CD14-positive monocyte (primary cell): ENCODE results near the gene ADAMTS8. TPM values are rescaled to one million over a fixed set of nuclear protein-coding genes. Genes with fewer than 3 reads are reported as not detected.

ENCODE experiments used
- DNase-seq, 3 donors: peaks; one replicate each; pipeline ENCODE4 v3.0.0-alpha.2; 2011 to 2022
- H2AFZ ChIP-seq: 2 replicates; pipeline ENCODE4 v1.6.0; 2012; ENCODE audit warnings: mild to moderate bottlenecking, low read depth, low read length, inconsistent platforms; ENCODE audit not compliant: insufficient read depth, poor library complexity, severe bottlenecking
- H3K27ac ChIP-seq, 2 donors: 1 replicate in 1 of 2; 2 replicates in 1 of 2; pipeline ENCODE4 v1.5.1; 2012 to 2013; ENCODE audit warnings: low read length in 2 of 2, control low read depth in 1 of 2, inconsistent platforms in 1 of 2, low read depth in 1 of 2, mild to moderate bottlenecking in 1 of 2
- H3K27me3 ChIP-seq, 2 donors: one replicate each; pipeline versions ENCODE4 v1.6.0 to v1.6.1; 2011 to 2013; ENCODE audit warnings: low read length in 2 of 2; ENCODE audit not compliant: control insufficient read depth in 2 of 2, insufficient read depth in 2 of 2
- H3K36me3 ChIP-seq, 2 donors: replicated peaks in 1 of 2; 1 replicate in 1 of 2; 2 replicates in 1 of 2; pipeline versions ENCODE4 v1.5.1 to v1.6.1; 2012 to 2013; ENCODE audit warnings: low read length in 2 of 2, control low read depth in 1 of 2, inconsistent platforms in 1 of 2, mild to moderate bottlenecking in 1 of 2; ENCODE audit not compliant: insufficient read depth in 2 of 2, control insufficient read depth in 1 of 2
- H3K4me1 ChIP-seq, 2 donors: 1 replicate in 1 of 2; 2 replicates in 1 of 2; pipeline versions ENCODE4 v1.5.1 to v1.6.1; 2012 to 2013; ENCODE audit warnings: low read length in 2 of 2, control low read depth in 1 of 2, inconsistent platforms in 1 of 2, mild to moderate bottlenecking in 1 of 2, moderate library complexity in 1 of 2; ENCODE audit not compliant: insufficient read depth in 2 of 2, control insufficient read depth in 1 of 2
- H3K4me2 ChIP-seq: replicated peaks from 2 replicates; pipeline ENCODE3; 2012; ENCODE audit warnings: low read length, moderate library complexity, mild to moderate bottlenecking; ENCODE audit not compliant: poor library complexity, severe bottlenecking; ENCODE audit errors: extremely low read depth
- H3K4me3 ChIP-seq, 3 experiments: fragments of 200-600 bp in 1 of 3; sonication (generic) in 1 of 3; replicated peaks in 1 of 3; 1 replicate in 2 of 3; 2 replicates in 1 of 3; pipeline ENCODE4 v1.5.1; 2011 to 2013; ENCODE audit warnings: low read length in 3 of 3, mild to moderate bottlenecking in 3 of 3, control low read depth in 2 of 3, low read depth in 2 of 3, inconsistent platforms in 1 of 3, moderate library complexity in 1 of 3
- H3K79me2 ChIP-seq: 2 replicates; pipeline ENCODE4 v1.6.0; 2012; ENCODE audit warnings: mild to moderate bottlenecking, control low read depth, inconsistent platforms, low read length, moderate library complexity; ENCODE audit not compliant: insufficient read depth
- H3K9ac ChIP-seq: 2 replicates; pipeline ENCODE4 v1.6.0; 2017; ENCODE audit warnings: low read length, mild to moderate bottlenecking; ENCODE audit not compliant: insufficient read depth, poor library complexity, severe bottlenecking
- H3K9me3 ChIP-seq, 2 donors: replicated peaks in 1 of 2; 1 replicate in 1 of 2; 2 replicates in 1 of 2; pipeline versions ENCODE4 v1.5.1 to v1.6.1; 2012 to 2013; ENCODE audit warnings: low read length in 2 of 2, control low read depth in 1 of 2; ENCODE audit not compliant: control insufficient read depth in 1 of 2, insufficient read depth in 1 of 2
- H4K20me1 ChIP-seq: 2 replicates; pipeline ENCODE4 v1.6.0; 2012; ENCODE audit warnings: mild to moderate bottlenecking, low read length, control low read depth, moderate library complexity; ENCODE audit not compliant: insufficient read depth
- H3K27ac Mint-ChIP-seq, 7 donors: one replicate each; pipeline ENCODE4 v1.8.0; 2020; ENCODE audit warnings: mild to moderate bottlenecking in 7 of 7, mixed read lengths in 7 of 7, moderate library complexity in 6 of 7, inconsistent platforms in 2 of 7
- H3K27me3 Mint-ChIP-seq, 3 donors: one replicate each; pipeline ENCODE4 v1.8.0; 2021 to 2022; ENCODE audit warnings: low read depth in 3 of 3, mild to moderate bottlenecking in 3 of 3, mixed read lengths in 3 of 3, moderate library complexity in 3 of 3, inconsistent platforms in 1 of 3
- H3K36me3 Mint-ChIP-seq, 2 donors: one replicate each; pipeline ENCODE4 v1.8.0; 2020; ENCODE audit warnings: mixed read lengths in 2 of 2, inconsistent platforms in 1 of 2, mild to moderate bottlenecking in 1 of 2
- H3K4me1 Mint-ChIP-seq: one replicate; pipeline ENCODE4 v1.8.0; 2020; ENCODE audit warnings: mild to moderate bottlenecking, mixed read lengths
- H3K4me3 Mint-ChIP-seq, 2 donors: one replicate each; pipeline ENCODE4 v1.8.0; 2020; ENCODE audit warnings: mild to moderate bottlenecking in 2 of 2, mixed read lengths in 2 of 2, moderate library complexity in 1 of 2
- H3K9me3 Mint-ChIP-seq, 7 donors: one replicate each; pipeline ENCODE4 v1.8.0; 2020 to 2022; ENCODE audit warnings: mixed read lengths in 7 of 7, mild to moderate bottlenecking in 6 of 7, moderate library complexity in 6 of 7, inconsistent platforms in 2 of 7
- WGBS: methylation state at CpG from one replicate; pipeline ENCODE4 v1.1.5; 2013; ENCODE audit warnings: missing lambda C conversion rate; ENCODE audit not compliant: insufficient coverage; 5-methylcytosine and 5-hydroxymethylcytosine counted together
- intact Hi-C, 2 donors: fragments of 100-400 bp; cut with micrococcal nuclease; formaldehyde crosslinking; loops; one replicate each; pipeline versions ENCODE4 v1.15.0 to v1.15.1; 2023
- polyA plus RNA-seq, 3 donors: library from polyadenylated mRNA; depleted of rRNA in 1 of 3; unstranded in 2 of 3; stranded (reverse) in 1 of 3; fragments of 300-500 nt in 2 of 3; fragments of >200 nt in 1 of 3; fragmentation: Illumina TruSeq in 2 of 3; gene quantifications; 1 replicate in 2 of 3; 2 replicates in 1 of 3; pipeline ENCODE4 v1.2.3, GENCODE V29; 2012 to 2021
- TF ChIP-seq, protein P1 (sequence below): fragments of 200-600 bp; IDR thresholded peaks from one replicate; pipeline ENCODE4 v1.8.0; 2022; ENCODE audit warnings: antibody characterized with exemption, mild to moderate bottlenecking

The ADAMTS8 gene
- polyA plus RNA-seq, 3 donors, result not detected

- intact Hi-C loops, result no loop called here
- Histone ChIP-seq H3K27me3 (no peaks in the 10 kb centered on the region), H3K9me3 (no peaks in the 10 kb centered on the region), H3K9ac (no peak overlapping the region), H3K4me3 (no peak overlapping the region), H3K4me1 (no peaks in the 10 kb centered on the region), H3K27ac (no peak overlapping the region), H4K20me1 (no peaks in the 10 kb centered on the region), H2AFZ (no peak overlapping the region), H3K36me3 (no peaks in the 10 kb centered on the region), H3K4me2 (no peak overlapping the region), H3K79me2 (no peaks in the 10 kb centered on the region)
- Mint-ChIP-seq H3K4me1 (no peaks in the 10 kb centered on the region), H3K27ac (peak overlapping the region in 1 of 7 donors; percentile 2), H3K4me3 (no peak overlapping the region), H3K36me3 (no peaks in the 10 kb centered on the region), H3K9me3 (no peaks in the 10 kb centered on the region), H3K27me3 (peaks cover 0 to 1% (median 0%) of the 10 kb centered on the region in 3 donors)
- WGBS, result 94% methylated on average over 9 of the region's 12 CpGs
- TF ChIP-seq, protein P1, sequence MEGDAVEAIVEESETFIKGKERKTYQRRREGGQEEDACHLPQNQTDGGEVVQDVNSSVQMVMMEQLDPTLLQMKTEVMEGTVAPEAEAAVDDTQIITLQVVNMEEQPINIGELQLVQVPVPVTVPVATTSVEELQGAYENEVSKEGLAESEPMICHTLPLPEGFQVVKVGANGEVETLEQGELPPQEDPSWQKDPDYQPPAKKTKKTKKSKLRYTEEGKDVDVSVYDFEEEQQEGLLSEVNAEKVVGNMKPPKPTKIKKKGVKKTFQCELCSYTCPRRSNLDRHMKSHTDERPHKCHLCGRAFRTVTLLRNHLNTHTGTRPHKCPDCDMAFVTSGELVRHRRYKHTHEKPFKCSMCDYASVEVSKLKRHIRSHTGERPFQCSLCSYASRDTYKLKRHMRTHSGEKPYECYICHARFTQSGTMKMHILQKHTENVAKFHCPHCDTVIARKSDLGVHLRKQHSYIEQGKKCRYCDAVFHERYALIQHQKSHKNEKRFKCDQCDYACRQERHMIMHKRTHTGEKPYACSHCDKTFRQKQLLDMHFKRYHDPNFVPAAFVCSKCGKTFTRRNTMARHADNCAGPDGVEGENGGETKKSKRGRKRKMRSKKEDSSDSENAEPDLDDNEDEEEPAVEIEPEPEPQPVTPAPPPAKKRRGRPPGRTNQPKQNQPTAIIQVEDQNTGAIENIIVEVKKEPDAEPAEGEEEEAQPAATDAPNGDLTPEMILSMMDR, result no peak
- no peak for DNase-seq
Measured at GRCh38 chr11:130476200-130476921, 48.0 kb upstream of the ADAMTS8 start.

- Histone ChIP-seq H3K9me3 (no peaks in the 10 kb centered on the region), H3K4me2 (no peak overlapping the region), H3K36me3 (no peaks in the 10 kb centered on the region), H4K20me1 (no peaks in the 10 kb centered on the region), H3K4me3 (no peak overlapping the region), H3K4me1 (no peaks in the 10 kb centered on the region), H3K27ac (no peak overlapping the region), H2AFZ (no peak overlapping the region), H3K79me2 (no peaks in the 10 kb centered on the region), H3K9ac (no peak overlapping the region), H3K27me3 (no peaks in the 10 kb centered on the region)
- TF ChIP-seq, protein P1, result no peak
- Mint-ChIP-seq H3K4me3 (no peak overlapping the region), H3K4me1 (no peaks in the 10 kb centered on the region), H3K27me3 (peaks cover 0 to 2% (median 0%) of the 10 kb centered on the region in 3 donors), H3K27ac (no peak overlapping the region), H3K36me3 (no peaks in the 10 kb centered on the region), H3K9me3 (no peaks in the 10 kb centered on the region)
- no peak for DNase-seq
- WGBS, result 95% methylated on average over 7 of the region's 10 CpGs
- intact Hi-C loops, result no loop called here
Measured at GRCh38 chr11:130475426-130476053, 47.1 kb upstream of the ADAMTS8 start.
